GM18858 (cell line): ENCODE data around the gene CTNND2.
"Not testable (repeated sequence)": the region's sequence is repeated elsewhere in the genome, so short reads cannot be mapped to it uniquely, and the experiment has no call there.

Source experiments
- ATAC-seq: cut with Tn5 transposase; IDR thresholded peaks from one replicate; pipeline ENCODE4 v1.9.1; 2021; ENCODE audit not compliant: unreplicated experiment

The CTNND2 gene

GRCh38 chr5:11346336-11346735, 557.9 kb downstream of the CTNND2 start:
- no peak for ATAC-seq

- ATAC-seq = no peak
Observed at GRCh38 chr5:11335881-11336760, 568.1 kb downstream of the CTNND2 start.

GRCh38 chr5:11334404-11334803, 569.8 kb downstream of the CTNND2 start:
- ATAC-seq = no peak

- no peak for ATAC-seq
Observed at GRCh38 chr5:11329679-11330078, 574.6 kb downstream of the CTNND2 start.

- no peak for ATAC-seq
Observed at GRCh38 chr5:11324521-11325289, 579.5 kb downstream of the CTNND2 start.

GRCh38 chr5:11323761-11324160, 580.5 kb downstream of the CTNND2 start:
- ATAC-seq = no peak

- ATAC-seq = peak; percentile 80
Observed at GRCh38 chr5:11322133-11322532, 582.1 kb downstream of the CTNND2 start.

GRCh38 chr5:11319836-11320580, 584.2 kb downstream of the CTNND2 start:
- no peak for ATAC-seq

- ATAC-seq = not testable (repeated sequence)
Observed at GRCh38 chr5:11313694-11314093, 590.6 kb downstream of the CTNND2 start.

GRCh38 chr5:11311731-11312130, 592.5 kb downstream of the CTNND2 start:
- ATAC-seq = no peak

- no peak for ATAC-seq
Observed at GRCh38 chr5:11311272-11311671, 593.0 kb downstream of the CTNND2 start.

- ATAC-seq = no peak
Observed at GRCh38 chr5:11310158-11310557, 594.1 kb downstream of the CTNND2 start.

- no peak for ATAC-seq
Observed at GRCh38 chr5:11306365-11306764, 597.9 kb downstream of the CTNND2 start.

GRCh38 chr5:11305245-11305644, 599.0 kb downstream of the CTNND2 start:
- no peak for ATAC-seq

- ATAC-seq = no peak
Observed at GRCh38 chr5:11304641-11305040, 599.6 kb downstream of the CTNND2 start.

GRCh38 chr5:11302663-11303062, 601.6 kb downstream of the CTNND2 start:
- no peak for ATAC-seq

GRCh38 chr5:11301171-11301570, 603.1 kb downstream of the CTNND2 start:
- no peak for ATAC-seq

- ATAC-seq = no peak
Observed at GRCh38 chr5:11300736-11301135, 603.5 kb downstream of the CTNND2 start.

- no peak for ATAC-seq
Observed at GRCh38 chr5:11298877-11299276, 605.4 kb downstream of the CTNND2 start.

GRCh38 chr5:11293523-11293922, 610.7 kb downstream of the CTNND2 start:
- ATAC-seq = no peak

- ATAC-seq = no peak
Observed at GRCh38 chr5:11292648-11293356, 611.4 kb downstream of the CTNND2 start.
